Astrocyte of the cerebellum (primary cell): ENCODE data around the gene MRPS33.

Experiments used
- DNase-seq: peaks from one replicate; pipeline ENCODE4 v3.0.0-alpha.2; 2011; ENCODE audit warnings: low read depth
- H3K4me3 ChIP-seq: 2 replicates; pipeline ENCODE4 v1.5.1; 2011; ENCODE audit warnings: mild to moderate bottlenecking, low read depth, low read length, moderate library complexity
- in situ Hi-C: cut with HindIII; loops from 2 replicates; pipeline ENCODE4 v1.10.0; 2017; ENCODE audit warnings: low sequenced_read_pairs
- TF ChIP-seq, protein P1 (sequence below): IDR thresholded peaks from 2 replicates; pipeline ENCODE4 v1.5.1; 2012; ENCODE audit warnings: low read length, low read depth, moderate library complexity, mild to moderate bottlenecking; ENCODE audit errors: missing control alignments

MRPS33 gene

GRCh38 chr7:140998715-140999114, 16.0 kb downstream of the MRPS33 start:
- H3K4me3 ChIP-seq: no peak overlapping the region
- DNase-seq: no peak
- TF ChIP-seq, protein P1, sequence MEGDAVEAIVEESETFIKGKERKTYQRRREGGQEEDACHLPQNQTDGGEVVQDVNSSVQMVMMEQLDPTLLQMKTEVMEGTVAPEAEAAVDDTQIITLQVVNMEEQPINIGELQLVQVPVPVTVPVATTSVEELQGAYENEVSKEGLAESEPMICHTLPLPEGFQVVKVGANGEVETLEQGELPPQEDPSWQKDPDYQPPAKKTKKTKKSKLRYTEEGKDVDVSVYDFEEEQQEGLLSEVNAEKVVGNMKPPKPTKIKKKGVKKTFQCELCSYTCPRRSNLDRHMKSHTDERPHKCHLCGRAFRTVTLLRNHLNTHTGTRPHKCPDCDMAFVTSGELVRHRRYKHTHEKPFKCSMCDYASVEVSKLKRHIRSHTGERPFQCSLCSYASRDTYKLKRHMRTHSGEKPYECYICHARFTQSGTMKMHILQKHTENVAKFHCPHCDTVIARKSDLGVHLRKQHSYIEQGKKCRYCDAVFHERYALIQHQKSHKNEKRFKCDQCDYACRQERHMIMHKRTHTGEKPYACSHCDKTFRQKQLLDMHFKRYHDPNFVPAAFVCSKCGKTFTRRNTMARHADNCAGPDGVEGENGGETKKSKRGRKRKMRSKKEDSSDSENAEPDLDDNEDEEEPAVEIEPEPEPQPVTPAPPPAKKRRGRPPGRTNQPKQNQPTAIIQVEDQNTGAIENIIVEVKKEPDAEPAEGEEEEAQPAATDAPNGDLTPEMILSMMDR: no peak
- in situ Hi-C loops: no loop called here

DNA sequence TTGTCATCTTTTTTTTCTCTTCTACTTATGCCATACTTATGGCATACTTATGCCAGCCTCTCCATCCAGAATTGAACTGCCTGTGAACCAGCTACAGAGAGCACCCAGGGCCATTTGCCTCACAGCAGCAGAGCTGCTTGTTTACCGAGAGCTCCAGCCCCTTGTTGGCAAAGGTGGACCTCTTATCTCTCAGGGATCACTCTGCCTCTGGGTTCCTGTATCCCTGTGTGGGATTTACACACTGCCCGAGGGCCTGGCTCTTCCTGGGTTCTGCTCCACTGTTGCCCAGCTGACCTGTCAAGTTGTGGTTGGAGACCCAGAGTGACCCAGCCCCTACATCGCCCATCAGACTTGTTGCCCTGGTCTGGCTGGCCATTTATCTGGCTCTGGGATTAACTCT, 22.3 kb downstream of the MRPS33 start:
- no peak overlapping the region for H3K4me3 ChIP-seq
- DNase-seq: no peak
- TF ChIP-seq, protein P1: no peak
- in situ Hi-C loops: no loop called here

GRCh38 chr7:140990193-140990962, 24.4 kb downstream of the MRPS33 start:
- in situ Hi-C loops: no loop called here

DNA sequence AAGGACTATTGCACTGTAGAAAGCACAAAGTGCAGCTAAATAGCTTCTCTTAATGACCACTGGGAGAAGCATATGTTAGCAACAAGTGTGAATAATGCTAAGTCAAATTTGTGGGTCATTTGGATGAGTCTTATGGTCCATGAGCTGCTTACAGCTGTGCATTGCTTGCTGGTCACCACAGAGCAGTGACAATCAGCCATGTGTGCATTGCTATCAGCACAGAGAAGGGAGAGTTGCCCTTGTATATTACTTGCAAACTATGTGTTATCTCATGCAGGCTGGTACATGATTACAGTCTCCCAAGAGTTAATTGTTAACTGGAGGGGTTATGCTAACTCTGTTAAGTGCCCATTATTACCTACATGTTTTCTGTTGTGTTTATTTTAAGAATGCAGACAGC, 25.7 kb downstream of the MRPS33 start:
- TF ChIP-seq, protein P1: no peak
- in situ Hi-C loops: no loop called here
- H3K4me3 ChIP-seq: no peak overlapping the region
- no peak for DNase-seq

More at GRCh38 chr7:140990193-140990962, 24.4 kb downstream of the MRPS33 start:
- H3K4me3 ChIP-seq: no peak overlapping the region
- TF ChIP-seq, protein P1: no peak
- DNase-seq: no peak

DNA sequence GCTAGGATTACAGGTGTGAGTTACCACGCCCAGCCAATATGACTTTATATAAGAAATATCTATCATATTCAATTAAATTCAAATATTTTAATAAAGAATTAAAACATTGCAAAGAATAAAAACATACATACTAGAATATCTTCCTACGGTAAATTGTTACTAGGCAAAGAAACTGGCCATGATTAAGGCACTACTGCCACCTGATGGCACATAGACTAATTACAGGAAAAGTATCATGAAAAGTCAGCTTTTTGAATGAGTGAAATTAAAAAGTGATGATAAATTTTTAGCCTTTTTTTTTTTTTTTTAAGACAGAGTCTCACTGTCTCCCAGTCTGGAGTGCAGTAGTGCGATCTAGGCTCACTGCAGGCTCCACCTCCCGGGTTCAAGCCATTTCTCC, 30.9 kb downstream of the MRPS33 start:
- no peak overlapping the region for H3K4me3 ChIP-seq
- DNase-seq: no peak
- TF ChIP-seq, protein P1: no peak
- in situ Hi-C loops: no loop called here

DNA sequence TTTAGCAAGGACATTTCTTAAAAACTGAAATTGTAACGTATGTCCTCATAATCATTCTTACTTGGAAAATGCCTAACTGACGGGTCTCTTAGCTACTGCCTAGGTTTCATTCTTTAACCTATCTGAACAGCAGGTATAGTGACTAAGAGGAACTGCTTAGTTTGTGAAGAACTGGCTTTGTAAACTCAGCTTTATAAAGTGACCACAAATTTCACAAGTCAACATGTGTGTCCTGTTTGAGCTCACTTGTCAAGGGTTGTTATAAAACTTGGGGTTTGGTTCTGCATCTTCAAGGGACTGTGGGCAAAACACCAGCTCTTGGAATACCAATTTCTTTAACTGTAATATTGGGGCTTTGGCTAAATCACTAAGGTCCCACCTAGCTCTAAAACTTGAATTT, 32.2 kb downstream of the MRPS33 start:
- no peak overlapping the region for H3K4me3 ChIP-seq
- DNase-seq: no peak
- in situ Hi-C loops: no loop called here
- TF ChIP-seq, protein P1: no peak
